Measurements from ENCODE around the gene IRGQ.
"Not testable (repeated sequence)": the region's sequence is repeated elsewhere in the genome, so short reads cannot be mapped to it uniquely, and the experiment has no call there.

Gene IRGQ

DNA sequence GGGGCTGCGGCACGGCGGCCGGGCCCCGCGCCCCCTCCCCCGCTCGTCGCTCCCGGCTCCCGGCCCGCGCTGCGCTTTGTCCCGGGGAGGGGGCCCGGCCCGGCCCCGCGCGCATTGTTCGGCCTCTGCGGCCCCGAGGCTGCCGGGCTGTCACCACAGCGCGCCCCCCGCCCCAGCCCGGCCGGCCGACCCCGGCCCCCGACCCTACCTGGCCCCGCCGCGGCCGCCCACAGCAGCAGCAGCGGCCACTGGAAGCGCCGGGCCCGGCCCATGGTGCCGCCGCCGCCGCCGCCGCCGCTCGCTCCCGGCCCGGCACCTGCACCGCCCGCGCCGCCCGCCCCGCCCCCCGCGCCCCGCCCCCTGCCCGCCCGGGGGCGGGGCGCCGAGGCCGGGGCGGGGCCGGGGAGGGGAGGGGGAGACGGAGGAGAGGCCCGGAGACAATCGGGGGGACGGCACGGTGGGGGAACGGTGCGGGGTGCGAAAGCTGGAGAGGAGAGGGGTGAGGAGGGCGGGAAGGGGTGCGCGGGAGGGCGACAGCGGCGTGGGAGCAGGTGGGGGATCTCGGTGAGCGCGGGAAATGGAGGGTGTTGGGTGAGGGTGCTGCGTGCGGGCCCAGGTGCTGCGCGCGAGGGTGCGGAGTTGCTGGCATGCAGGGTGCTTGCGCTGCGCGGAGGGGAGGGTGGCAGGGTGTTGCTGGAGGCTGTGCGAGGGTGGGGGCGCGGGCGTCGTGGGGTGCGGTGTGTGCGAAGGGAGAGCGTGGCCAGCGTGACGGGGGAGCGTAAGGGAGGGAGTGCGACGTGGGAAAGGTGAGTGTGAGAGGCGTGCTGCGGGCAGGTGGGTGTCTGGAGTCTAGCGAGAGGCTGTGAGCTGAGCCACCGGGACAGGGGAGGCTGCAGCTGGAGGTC, 43.8 kb upstream of the IRGQ start, which contains the start of gene CADM4:
CADM4 (minus strand) TSS at position 332 of the 905 bp plus-strand sequence; CDS start at position 272, 60 bp downstream.
- H3K27ac ChIP-seq, result no peak within 1 kb of the TSS
- no peak for TF ChIP-seq ZFX (IDR thresholded peaks at IDR 0.05; ENCODE audit: borderline replicate concordance)
- no peak for TF ChIP-seq CTCF (IDR thresholded peaks at IDR 0.05)

DNA sequence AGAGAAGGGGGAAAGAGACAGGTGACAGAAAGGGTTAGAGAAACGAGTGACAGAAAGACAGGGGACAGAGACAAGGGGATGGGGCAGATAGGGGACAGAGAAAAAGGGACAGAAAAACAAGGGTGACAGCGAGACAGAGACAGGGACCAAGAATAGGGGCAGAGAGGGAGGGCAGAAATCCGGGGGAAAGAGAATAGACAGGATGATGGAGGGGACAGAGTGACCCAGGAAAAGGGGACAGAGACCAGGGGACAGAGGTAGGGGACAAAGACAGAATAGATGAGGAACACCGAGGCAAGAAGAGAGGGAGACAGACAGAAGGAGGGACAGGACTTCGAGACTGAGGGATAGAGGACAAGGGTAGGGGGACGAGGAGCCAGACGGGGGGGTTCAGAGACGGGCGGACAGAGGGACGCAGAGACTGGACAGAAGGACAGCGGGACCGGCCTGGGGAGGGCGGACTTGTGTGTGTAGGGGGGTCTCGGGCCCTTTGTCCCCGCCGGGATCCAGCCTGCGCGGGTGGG, 43.1 kb upstream of the IRGQ start:
- H3K27ac ChIP-seq, result no peak overlapping the region
- TF ChIP-seq ZFX (IDR thresholded peaks at IDR 0.05; ENCODE audit: borderline replicate concordance) (no peak), CTCF (IDR thresholded peaks at IDR 0.05) (no peak)

DNA sequence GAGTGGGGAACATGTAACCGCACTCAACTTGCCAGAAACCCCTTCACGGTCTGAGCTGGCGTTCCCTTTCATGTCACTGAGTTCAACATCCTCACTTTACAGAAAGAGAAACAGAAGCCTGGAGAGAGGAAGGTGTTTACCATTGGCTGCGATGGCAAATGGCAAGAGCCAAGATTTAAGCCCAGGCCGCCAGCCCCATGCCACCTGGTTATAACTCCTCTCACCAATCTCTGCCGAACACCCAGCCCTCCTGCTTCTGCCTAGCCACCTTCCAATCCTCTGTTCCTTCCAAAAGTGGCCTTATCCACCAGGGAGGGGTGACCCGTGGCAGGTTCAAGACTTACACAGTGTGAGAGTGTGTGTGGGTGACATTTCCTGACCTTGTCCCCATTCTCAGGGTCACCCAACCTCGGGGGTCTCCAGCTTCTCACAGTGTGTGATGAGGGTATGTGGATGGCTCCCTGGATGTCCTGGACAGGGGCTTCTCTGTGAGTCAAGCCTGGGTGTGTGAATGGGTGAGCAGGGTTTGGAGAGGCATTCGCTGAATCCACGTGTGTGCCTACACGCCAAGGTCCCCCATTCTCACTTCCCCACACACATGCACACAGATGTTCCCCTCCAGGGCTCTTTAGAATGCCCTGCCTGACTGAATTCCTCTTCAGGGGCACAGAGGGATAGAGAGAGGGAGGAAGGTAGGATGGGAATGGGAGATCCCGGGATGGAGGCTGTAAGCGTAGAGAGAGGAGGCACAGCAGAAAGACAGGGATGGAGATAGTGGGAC, 42.5 kb upstream of the IRGQ start:
- H3K27ac ChIP-seq, result no peak overlapping the region
- TF ChIP-seq CTCF (IDR thresholded peaks at IDR 0.05), result no peak
- no peak for TF ChIP-seq ZFX (IDR thresholded peaks at IDR 0.05; ENCODE audit: borderline replicate concordance)

DNA sequence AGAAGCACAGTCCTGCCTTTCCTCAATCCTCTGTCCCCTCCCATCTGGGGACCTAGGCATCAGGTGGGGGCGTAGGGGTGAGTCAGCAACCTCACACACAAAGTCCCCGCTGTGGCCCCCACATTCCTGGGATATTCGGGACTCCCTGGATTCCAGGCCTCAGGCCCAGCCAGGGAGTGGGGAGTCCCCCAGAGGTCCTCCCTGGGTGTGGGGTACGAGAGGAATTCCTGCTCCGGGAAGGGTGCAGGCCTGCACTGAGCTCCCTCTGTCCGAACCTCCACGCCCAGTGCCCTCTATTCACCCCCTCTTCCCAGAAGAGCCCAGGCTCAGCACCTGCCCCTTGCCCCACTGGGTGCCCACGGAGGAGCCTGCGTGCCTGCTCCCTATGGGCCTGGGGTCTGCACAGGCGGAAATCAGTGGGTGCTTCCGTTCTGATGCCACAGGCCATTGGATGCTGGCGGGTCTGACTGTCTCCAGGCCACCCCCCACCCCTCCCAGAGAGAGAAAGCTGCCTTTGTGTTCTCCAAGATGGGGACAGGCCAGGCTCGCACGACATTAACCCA, 40.3 kb upstream of the IRGQ start:
- no peak for TF ChIP-seq CTCF (IDR thresholded peaks at IDR 0.05)
- TF ChIP-seq ZFX (IDR thresholded peaks at IDR 0.05; ENCODE audit: borderline replicate concordance), result no peak
- H3K27ac ChIP-seq, result no peak overlapping the region

- H3K27ac ChIP-seq, result not testable (repeated sequence)
These were observed 39.6 kb upstream of the IRGQ start for GRCh38 chr19:43635561-43635940.

DNA sequence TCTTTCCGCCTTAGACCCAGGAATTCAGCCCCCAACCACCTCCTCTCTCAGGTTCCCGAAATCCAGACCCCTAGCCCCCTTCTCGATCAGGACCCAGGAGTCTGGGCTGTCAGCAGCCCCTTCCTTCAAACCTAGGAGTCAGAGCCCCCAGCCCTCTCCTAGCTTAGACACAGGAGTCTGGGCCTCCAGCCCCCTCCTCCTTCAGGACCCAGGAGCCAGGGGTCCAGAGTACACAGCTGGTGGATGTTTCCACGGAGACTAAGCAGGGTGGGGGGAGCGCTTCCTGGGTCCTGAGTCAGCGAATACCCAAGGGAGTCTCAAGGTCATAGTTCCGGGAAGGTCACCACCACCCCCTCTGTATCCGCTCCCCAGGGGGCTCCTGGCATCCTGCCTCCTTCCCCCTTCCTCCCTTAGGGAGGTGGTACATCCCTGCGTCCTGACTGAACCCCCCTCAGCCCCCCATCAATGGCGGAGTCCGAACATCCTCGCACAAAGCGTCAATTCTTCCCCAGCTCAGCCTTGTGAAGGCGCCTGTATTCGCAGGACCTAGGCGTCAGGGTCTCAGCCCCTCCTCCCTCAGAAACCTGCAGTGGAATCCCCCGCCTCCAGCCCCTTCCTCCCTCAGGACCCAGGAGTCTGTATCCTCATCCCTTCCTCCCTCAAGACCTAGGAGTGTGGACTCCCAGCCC, 39.1 kb upstream of the IRGQ start:
- no peak overlapping the region for H3K27ac ChIP-seq
- TF ChIP-seq ZFX (IDR thresholded peaks at IDR 0.05; ENCODE audit: borderline replicate concordance), result no peak
- TF ChIP-seq CTCF (IDR thresholded peaks at IDR 0.05), result no peak

- no peak for TF ChIP-seq CTCF (IDR thresholded peaks at IDR 0.05)
- TF ChIP-seq ZFX (IDR thresholded peaks at IDR 0.05; ENCODE audit: borderline replicate concordance), result no peak
- H3K27ac ChIP-seq, result no peak overlapping the region
These were observed 38.6 kb upstream of the IRGQ start for GRCh38 chr19:43634506-43634871.
